Left forelimb (tissue), 1 donor: ENCODE results near the gene GOPC.

ENCODE experiments used
- DNase-seq: peaks from one replicate; pipeline ENCODE4 v3.0.0-alpha.2; 2018; ENCODE audit warnings: low spot score

The GOPC gene

DNA sequence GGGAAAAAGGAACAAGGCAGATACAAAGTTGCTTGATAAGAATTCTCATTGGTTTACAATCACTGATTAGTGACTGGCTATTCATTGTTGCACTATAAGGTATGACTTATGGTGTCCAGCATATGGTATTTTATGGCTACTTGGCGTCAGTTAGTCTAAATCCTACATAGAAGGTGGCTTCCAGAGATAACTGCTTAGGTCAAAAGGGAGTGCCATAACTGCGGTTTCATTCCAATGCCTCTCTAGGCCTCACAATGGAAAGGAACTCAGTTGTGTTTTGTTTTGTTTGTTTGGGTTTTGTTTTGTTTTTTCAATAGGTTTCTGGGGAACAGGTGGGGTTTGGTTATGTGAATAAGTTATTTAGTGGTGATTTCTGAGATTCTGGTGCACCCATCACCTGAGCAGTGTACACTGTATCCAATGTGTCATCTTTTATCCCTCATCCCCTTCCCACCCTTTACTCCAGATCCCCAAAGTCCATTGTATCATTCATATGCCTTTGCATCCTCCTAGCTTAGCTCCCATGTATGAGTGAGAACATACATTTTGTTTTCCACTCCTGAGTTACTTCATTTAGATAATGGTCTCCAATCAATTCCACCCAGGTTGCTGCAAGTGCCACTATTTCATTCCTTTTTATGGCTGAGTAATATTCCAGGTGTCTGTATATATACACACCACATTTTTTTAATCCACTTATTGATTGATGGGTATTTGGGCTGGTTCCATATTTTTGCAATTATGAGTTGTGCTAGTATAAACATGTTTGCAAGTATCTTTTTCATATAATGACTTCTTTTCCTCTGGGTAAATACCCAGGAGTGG, 7.0 kb downstream of the GOPC start:
- no peak for DNase-seq

DNA sequence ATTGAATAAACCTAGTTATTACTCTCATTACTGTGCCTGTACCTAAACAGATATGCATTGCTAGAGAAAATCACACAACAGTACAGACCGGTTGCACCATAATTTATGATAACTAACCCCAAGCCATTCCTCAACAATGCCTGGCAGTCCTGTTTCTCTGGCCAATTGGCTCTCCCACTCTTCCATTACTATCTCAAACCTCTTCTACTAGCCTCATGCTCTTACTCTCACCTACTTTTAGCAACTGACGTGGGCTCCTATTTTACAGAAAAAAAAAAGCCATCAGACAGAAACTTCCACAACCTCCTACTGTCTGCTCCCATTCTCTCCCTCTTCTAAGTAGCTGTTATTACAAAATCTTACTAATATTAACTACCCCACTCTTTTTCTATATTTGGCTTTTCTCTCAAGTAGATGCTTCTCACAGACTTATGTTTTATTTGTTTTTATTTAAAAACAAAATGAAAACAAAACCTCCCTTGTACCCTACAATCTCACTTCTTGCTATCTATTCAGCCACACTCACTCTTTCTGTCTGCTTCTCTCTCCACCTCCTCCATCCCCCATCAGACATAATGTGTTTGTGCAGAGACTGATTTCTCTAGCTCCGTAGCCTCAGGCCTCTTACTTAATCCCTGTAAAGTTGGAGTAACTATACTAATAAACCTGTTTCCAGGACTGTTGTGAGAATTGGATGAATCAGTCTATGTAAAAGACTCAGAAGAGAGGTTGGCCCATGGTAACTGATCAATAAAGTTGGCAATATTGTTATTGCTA, 9.1 kb downstream of the GOPC start:
- DNase-seq: no peak

DNA sequence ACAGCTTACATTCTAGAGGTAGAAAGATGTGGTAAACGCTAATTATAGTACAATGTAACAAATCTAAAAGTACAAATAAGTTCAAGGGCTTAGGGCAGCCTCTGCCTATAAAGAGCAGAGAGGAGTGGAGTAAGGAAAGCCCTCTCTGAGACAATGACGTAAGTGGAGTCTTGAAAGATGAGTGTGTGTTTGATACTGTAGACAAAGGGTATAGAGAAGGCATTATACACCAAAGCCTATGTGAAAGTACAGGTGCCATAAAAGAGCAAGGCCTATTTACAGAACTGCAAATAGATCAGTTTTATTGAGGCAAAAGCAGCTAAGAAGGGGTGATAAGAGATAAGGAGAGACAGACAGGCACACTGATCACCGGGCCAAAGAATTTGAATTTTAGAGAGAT, 10.9 kb downstream of the GOPC start:
- no peak for DNase-seq

DNA sequence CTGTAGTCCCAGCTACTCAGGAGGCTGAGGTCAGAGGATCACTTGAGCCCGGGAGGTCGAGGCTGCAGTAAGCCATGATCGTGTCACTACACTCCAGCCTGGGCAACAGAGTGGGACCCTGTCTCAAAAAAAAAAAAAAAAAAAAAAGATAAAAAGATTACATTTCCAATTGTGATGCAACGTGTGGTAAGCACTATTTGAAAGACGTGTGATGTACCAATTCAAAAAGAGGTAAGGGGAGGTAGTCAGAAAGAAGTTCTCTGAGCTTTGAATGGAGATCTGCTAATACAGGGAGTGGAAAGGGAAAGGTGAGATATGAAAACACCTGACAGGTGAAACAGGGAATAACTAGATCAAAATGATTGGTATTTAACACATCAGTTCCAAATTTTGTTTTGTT, 11.9 kb downstream of the GOPC start:
- no peak for DNase-seq

DNA sequence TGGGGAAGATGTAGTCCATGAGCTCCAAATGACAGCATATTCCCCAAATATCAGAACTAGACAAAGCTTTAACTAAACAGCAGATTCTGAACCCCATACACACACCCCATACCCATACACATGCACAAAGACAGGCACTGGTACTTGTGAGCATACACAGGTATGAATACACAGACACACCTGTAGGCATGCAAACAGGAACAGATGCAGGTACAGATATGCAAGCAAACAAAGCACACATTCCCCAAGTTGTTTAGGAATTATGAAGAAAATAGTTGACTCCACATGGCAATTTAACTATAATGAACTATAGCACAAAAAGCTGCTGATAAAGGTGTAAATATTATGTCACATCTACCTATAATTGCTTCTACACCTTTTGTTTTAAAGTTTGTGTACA, 16.7 kb downstream of the GOPC start:
- no peak for DNase-seq

DNA sequence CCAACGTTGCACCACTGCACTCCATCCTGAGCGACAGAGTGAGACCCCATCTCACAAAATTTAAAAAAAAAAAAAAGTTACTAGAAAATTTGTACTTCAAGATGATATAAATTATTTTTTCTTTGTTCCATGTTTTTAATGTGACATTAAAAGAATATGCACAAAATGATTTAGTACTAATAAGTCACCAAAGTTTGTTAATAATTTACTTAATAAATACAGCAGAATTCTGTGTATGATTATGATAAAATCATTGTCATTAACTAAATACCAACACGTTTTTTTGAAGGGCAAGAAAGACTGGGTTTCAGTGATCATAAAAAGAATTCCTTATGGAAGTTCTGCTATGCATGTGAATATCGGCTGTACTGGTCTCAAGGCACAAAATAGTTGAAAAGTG, 28.1 kb downstream of the GOPC start:
- DNase-seq: no peak

DNA sequence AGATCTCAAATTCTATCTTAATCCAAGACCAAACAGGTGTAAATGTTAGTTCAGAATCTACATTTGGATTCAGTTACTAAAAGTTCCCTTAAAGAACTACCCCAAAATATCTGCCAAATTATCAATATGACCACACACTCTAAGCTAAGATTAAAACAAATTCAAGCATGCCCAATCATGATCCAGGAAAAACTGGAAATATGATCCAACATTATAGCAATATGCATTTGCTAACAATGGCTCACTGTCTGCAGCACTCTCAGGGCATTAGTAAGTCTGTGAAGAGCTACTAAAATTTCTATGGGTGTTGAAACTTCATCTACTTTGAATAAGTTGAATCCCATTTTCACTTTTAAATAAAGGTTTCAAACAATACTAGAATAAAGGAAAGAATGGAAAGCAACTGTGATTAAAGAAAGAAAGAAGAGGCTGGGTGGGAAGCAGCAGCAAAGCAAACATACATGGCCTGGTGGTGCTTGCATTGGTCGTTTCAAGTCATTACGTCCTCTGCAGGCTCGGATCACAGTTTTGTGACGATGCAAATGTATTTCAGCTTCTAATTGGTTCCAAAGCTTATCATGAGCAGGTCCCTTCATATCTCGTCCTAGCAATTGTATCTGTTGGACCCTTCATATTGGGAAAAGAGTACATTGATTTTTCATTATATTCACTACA, 29.2 kb downstream of the GOPC start:
- no peak for DNase-seq

DNA sequence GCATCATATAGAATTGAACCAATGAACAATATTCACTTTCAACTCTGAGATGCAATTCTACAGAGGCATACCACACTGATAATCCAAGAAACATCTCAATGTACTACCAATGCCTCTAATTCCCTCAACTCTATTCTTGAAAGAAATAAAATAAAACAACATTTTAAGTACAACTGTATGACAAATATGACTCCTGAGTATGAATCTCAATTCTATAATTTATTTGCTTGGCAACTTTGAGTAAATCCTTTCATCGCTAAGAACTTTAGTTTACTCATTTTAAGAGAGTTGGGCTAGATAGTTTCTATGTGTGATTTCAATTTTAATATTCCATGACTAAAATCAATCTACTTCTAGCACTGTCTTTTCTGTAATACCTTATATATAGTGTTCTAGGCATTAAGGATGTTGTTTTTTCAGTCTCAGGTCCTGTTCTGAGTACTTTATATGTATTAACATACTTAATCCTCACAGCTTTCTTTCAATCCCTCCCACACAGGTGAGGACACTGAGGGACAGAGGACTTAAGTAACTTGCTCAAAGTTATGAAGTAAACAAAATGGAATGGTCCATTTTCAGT, 33.4 kb downstream of the GOPC start:
- DNase-seq: no peak

DNA sequence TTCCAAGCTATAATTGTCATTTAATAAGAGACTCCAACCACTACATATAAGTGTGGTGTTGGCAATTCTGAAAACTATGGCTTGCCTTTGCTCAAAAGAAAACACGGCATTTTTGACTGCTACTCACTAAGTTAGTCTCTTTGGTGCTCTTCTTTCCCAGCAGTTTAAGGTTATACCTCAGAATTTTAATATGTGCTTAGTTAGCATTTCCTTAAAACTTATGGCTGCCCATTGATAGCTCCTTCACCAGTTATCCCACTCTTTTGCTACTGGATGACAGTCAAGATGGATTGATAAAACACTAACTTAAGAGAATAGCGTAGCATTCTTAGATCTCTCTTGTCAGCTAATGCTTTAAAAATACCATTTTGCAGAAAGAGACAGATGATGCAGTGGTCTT, 34.1 kb downstream of the GOPC start:
- no peak for DNase-seq

DNA sequence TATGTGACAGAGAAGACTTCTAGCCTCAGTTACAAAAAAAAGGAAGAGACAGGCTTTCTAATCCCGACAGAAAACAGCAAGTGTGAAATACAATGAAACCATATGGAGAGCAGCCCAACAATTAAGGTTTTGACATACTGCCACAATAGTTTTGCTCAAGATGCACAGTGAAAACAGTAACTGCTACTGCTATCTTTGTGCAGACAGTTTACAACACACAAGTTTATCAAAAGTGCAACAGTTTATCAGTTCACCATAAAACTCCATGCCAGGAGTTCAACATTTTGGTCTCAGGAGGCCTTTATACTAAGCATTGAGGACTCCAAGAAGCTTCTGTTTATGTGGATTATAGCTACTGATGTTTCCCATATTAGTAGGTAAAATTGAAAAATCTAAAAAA, 37.6 kb downstream of the GOPC start:
- no peak for DNase-seq

DNA sequence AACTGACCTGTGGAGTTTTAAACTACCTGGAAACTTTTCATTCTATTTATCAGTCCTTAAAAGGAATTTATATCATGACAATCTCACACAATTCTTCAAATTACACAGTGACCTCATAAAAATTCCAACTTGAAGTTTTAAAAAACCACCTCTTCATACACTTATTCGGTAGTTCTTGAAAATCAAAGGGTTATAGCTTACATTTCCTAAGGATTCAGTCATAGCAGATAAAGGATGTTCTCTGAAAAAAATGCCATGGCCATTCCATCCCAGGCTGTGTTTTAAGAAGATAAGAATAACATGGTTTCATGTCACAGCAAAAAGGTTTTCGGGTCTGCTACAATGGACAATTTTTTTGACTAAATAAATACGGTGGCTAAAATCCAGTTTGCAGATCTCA, 41.2 kb downstream of the GOPC start:
- no peak for DNase-seq

DNA sequence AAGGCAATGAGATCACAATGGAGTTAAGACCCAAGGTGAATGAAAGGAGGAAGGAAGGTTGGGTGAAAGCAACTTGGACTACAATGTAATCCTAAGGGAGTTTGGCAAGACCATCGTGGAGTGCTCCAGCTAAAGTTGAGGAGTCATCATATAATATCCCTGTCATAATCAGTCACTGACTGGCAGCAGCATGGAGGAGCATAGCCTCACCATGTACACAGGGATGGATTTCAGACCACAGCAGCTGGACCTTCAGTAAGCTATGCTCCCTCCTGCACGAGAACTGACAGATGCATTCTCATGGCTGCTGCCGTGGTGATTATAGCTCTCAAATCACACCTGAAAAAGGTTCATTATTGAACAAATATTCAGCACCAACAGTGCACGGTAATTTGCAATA, 43.0 kb downstream of the GOPC start:
- DNase-seq: no peak

DNA sequence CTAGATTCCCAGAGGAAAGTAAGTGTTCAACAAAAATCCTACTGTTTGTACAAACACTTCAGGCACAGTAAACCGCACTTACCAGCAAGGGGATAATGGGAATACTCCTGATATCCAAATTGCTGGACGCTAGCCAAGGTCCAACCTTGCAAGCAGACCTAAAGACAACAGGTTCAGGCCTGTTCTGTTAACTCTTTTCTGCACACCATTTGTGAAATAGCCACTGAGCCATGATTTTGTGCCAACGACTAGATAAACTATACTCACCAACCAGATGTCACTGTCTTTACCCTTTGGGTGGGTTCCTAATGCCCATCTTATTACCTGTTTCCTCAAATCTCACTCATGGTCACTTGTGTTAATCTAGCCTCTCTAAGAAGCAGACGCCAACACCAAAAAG, 43.5 kb downstream of the GOPC start:
- DNase-seq: no peak

DNA sequence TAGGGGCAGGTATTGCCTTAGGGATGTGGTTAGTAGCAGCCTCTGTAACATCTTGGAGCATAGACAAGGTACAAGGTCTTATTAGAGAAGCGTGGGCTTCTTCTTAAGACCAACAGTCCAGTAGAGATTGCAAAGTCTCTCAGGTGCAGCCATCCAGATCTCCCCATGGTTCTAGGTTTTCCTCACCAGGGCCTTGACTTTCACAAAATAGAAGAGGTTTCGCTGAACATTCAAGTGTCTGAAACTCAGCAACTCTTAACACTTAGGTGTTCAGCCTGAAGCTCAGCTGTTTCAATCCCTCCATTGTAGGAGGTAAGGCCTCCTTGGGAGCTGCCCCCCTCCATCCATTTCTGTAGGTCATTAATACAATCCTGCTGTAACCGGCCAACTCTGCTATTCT, 44.4 kb downstream of the GOPC start:
- no peak for DNase-seq

DNA sequence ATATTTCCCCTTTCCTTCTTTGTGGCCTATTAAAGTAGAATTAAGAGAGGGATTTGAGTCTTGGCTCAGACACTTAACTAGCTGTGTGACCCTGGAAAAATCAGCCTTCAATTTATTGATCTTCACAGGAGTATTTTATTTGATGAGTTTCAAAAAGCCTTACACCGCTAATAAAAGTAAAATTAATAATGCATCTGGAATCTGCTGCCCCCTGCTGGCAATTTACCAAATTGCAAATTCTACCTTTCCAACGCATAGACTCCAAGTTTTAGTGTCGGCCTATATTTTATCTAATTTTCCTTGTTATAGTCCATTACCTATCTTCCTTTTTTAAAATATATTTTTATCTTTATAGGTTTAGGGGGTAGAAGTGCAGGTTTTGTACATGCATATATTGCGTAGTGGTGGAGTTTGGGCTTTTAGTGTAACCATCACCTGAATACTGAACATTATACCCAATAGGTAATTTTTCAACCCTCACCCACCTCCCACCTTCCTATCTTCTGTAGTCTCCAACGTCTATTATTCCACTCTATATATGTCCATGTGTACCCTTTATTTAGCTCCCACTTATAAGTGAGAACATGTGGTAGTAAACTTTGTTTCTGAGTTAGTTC, 46.3 kb downstream of the GOPC start:
- no peak for DNase-seq

DNA sequence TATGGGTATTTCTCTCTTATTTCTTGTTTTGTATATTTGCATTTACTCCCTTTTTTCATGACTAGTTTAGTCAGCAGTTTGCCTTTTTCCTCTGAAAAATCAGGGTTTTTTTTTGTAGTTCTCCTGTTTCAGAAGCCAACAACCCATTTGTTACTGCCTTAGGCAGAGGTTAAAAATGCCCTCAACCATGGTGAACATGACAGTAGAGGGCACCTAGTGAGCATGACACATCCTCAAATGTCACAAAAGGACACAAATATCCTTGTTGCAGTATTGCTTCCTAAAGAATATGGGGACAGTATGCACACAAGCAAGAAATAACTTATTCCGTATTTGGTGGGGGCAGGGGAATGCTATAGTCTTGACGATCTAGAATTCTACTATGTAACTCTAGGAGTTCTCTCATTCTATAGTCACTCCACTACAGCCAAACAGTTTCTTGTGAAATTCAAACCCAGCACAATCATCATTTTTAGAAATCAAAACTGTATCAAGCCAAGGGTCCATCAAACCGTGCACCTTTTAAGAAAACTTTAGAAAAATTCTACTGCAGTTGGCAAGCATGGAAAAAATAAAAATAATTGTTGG, 47.0 kb downstream of the GOPC start:
- no peak for DNase-seq

DNA sequence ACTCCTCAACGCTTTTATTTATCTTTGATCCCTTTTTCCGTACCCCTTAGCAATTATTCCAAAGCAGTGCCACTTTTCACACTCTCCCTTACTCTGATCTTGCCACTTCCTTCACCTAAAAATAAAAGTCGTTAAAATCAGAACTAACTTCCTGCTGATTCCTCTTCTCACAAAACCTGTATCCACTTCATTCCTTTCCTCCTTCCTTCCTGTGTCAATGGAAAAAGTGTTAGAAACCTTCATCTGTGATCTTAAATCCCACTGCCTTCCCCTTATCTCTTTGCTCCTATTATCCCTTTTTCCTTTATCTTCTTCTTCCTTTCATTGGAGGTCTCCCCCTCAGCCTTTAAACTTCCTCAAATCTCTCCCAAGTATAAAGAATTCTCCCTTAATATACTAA, 49.2 kb downstream of the GOPC start:
- no peak for DNase-seq

DNA sequence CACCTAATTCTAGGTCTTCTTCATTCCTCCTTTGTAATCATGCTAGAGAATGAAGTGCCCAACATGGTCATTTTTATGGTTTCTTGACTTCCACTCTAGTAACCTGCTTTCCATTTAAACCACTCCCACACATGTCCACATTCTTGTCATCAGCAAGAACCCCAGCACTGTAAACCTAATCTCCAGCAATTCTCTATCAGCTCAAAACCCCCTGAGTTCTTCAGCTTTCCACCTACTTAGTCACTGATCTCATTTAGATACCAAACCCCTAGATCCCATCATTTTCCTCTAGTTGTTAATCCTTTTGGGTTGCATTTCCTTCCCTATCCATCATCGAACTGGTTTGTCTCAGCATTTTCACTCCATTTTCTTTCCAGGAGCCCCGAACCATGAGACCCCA, 49.7 kb downstream of the GOPC start:
- DNase-seq: no peak

DNA sequence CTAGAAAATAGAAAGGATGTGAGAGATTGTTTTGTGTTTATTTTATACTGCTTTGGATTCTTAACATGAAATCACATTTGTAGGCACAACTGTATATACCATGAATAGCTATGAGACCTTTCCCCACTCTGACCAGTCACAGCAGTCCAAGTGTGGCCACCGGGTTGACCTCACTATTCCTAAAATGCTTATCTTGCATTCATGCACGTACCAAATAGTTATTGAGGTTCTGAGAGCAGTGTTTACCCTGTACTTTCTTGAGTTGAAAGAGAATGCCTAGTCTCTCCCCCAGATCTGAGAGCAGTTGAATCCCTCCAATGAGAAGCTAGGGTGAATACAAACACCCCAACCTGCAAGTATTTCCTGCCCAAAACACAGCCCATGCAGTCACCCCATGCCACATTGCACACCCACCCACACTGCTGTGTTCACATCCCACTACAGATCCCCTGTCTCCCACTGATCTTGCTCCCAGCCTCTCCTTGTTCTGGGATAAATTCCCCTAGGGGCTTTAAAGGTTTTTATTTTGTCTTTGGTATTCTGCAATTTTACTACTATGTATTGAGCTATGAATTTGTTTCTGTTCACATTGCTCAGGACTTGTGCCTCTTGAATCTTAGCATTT, 51.6 kb downstream of the GOPC start:
- no peak for DNase-seq

DNA sequence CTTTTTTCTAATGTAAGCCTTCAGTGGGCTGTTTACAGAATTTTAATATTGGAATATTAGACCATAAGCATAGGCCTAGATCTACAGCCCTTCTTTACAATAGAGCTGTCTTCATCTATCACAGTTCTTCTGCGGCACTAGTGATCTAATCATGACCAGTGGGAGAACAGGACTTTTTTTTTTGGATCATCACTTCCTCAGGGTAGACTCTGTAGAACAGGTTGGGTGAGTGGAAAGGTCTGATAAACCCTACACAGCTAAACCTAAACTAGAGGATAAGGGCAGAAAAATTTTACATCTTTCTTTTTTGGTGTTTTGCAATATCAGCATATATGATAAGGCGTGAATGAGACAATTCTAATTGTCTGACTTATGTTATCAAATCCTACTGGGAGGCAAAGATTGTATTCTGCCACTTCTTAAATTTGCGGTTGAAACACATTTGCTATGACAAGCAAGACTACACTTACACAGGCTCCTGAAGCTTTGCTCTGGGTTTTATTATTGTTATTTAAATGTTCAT, 52.2 kb downstream of the GOPC start:
- no peak for DNase-seq

DNA sequence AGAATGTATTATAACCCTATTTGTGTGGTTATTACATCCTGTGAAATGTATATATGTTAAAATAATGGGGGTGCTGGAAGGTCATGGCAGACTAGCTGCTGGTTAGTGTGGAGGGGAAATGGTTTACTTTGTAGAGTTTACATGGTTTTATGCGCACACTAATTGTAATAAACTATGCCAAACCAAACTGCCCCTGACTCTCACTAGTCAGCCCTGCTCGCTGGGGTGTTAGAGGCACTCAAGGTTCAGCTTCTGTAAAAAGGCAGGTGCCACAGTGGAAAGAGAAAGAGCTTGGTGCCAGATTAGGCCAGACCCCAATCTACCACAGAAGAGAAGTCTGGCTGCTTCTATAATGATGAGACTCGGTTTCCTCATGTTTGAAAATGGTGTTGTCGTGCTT, 52.7 kb downstream of the GOPC start:
- no peak for DNase-seq
